DOHH2 (cell line): Measurements from ENCODE around the gene EHD4.
A peak's percentile ranks its signal among the peaks of the same experiment; 100 is the strongest.

ENCODE experiments used
- H3F3A ChIP-seq: fragments of 200-600 bp; sonication (generic), shearing (Covaris generic); 2 replicates; pipeline ENCODE4 v1.6.0; 2016; ENCODE audit warnings: antibody characterized with exemption, mild to moderate bottlenecking; ENCODE audit not compliant: control insufficient read depth, insufficient read depth
- H3K27ac ChIP-seq: fragments of 200-600 bp; sonication (generic); 2 replicates; pipeline ENCODE4 v1.5.1; 2014; ENCODE audit warnings: low read depth, mild to moderate bottlenecking, low read length, moderate library complexity
- H3K27me3 ChIP-seq: fragments of 200-600 bp; sonication (generic); 2 replicates; pipeline ENCODE4 v1.6.1; 2014; ENCODE audit warnings: mild to moderate bottlenecking, low read length, mixed read lengths; ENCODE audit not compliant: control insufficient read depth
- H3K36me3 ChIP-seq: fragments of 200-600 bp; sonication (generic); 2 replicates; pipeline ENCODE4 v1.6.1; 2014; ENCODE audit warnings: mild to moderate bottlenecking, low read length, moderate library complexity, mixed read lengths; ENCODE audit not compliant: control insufficient read depth
- H3K4me1 ChIP-seq: fragments of 200-600 bp; sonication (generic); 2 replicates; pipeline ENCODE4 v1.6.1; 2014; ENCODE audit warnings: mild to moderate bottlenecking, low read length, mixed read lengths; ENCODE audit not compliant: control insufficient read depth
- H3K4me2 ChIP-seq: fragments of 200-600 bp; sonication (generic); 2 replicates; pipeline ENCODE4 v1.6.0; 2014; ENCODE audit warnings: mild to moderate bottlenecking, low read length, moderate library complexity
- H3K4me3 ChIP-seq: fragments of 200-600 bp; sonication (generic); 2 replicates; pipeline ENCODE4 v1.5.1; 2014; ENCODE audit warnings: mild to moderate bottlenecking, low read length, mixed read lengths
- H3K79me2 ChIP-seq: fragments of 200-600 bp; sonication (generic); 2 replicates; pipeline ENCODE4 v1.6.1; 2014; ENCODE audit warnings: mild to moderate bottlenecking, low read length, mixed read lengths; ENCODE audit not compliant: control insufficient read depth
- H3K9me2 ChIP-seq: fragments of 200-600 bp; sonication (generic); replicated peaks from 2 replicates; pipeline ENCODE4 v1.6.1; 2014; ENCODE audit warnings: mild to moderate bottlenecking, low read length, mixed read lengths; ENCODE audit not compliant: control insufficient read depth
- H3K9me3 ChIP-seq: fragments of 200-600 bp; sonication (generic); 2 replicates; pipeline ENCODE4 v1.6.1; 2014; ENCODE audit warnings: antibody characterized with exemption, low read length, mixed read lengths; ENCODE audit not compliant: control insufficient read depth, insufficient read depth
- H4K20me1 ChIP-seq: fragments of 200-600 bp; sonication (generic); 2 replicates; pipeline ENCODE4 v1.6.0; 2014; ENCODE audit warnings: low read depth, mild to moderate bottlenecking, antibody characterized with exemption, low read length, moderate library complexity; ENCODE audit not compliant: control insufficient read depth, insufficient read depth
- EZH2phosphoT487 ChIP-seq: fragments of 200-600 bp; sonication (generic); IDR thresholded peaks from 2 replicates; pipeline ENCODE4 v1.6.1; 2017; ENCODE audit warnings: borderline replicate concordance, mild to moderate bottlenecking, antibody characterized with exemption, low read length, moderate library complexity, mixed read lengths
- TF ChIP-seq, protein P1 (sequence below): fragments of 200-600 bp; sonication (generic); IDR thresholded peaks from one replicate; pipeline ENCODE4 v1.5.1; 2014; ENCODE audit warnings: antibody characterized with exemption, mild to moderate bottlenecking, low read depth, low read length; ENCODE audit not compliant: poor library complexity, severe bottlenecking

Gene EHD4

DNA sequence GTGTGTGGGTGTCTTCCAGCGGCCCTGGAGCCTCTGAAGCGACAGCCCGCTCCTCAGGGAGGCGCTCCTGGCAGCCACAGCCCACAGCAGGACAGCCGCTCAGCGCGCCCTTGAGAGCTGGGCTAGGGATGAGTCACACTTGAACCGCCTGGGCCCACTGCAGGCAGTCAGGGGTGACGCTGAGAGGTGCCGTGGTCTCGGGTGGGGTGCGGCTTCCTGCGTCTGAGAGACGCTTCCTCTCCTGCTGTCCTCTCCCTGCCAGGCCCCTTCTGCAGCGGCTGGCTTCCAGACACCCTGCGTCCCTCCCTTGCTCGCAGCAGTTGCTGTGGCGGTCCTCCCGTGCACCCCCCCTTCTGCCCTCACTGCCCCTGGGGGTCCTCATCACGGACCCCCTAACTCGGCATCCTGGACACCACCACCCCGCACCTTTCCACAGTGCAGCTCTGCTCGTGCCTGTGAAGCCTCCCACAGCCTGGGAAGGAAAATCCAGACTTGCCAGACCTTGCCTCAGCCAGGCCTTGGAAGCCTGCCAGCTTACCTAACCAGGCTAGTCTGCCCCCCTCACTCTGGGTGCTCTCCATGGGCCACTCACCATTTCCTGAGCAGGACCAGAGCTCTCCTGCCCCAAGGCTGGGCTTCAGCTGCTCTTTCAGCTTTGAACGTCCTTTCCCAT, 77.4 kb downstream of the EHD4 start:
- no peak for TF ChIP-seq EZH2phosphoT487
- TF ChIP-seq, protein P1, sequence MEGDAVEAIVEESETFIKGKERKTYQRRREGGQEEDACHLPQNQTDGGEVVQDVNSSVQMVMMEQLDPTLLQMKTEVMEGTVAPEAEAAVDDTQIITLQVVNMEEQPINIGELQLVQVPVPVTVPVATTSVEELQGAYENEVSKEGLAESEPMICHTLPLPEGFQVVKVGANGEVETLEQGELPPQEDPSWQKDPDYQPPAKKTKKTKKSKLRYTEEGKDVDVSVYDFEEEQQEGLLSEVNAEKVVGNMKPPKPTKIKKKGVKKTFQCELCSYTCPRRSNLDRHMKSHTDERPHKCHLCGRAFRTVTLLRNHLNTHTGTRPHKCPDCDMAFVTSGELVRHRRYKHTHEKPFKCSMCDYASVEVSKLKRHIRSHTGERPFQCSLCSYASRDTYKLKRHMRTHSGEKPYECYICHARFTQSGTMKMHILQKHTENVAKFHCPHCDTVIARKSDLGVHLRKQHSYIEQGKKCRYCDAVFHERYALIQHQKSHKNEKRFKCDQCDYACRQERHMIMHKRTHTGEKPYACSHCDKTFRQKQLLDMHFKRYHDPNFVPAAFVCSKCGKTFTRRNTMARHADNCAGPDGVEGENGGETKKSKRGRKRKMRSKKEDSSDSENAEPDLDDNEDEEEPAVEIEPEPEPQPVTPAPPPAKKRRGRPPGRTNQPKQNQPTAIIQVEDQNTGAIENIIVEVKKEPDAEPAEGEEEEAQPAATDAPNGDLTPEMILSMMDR = no peak
- no peaks in the 10 kb centered on the region for H3K9me2 ChIP-seq
- H3K36me3 ChIP-seq = no peaks in the 10 kb centered on the region
- no peaks in the 10 kb centered on the region for H3K9me3 ChIP-seq
- H3K27me3 ChIP-seq = no peaks in the 10 kb centered on the region
- peaks cover 23% of the 10 kb centered on the region for H3K4me1 ChIP-seq
- H4K20me1 ChIP-seq = no peaks in the 10 kb centered on the region
- H3F3A ChIP-seq = no peaks in the 10 kb centered on the region
- no peak overlapping the region for H3K27ac ChIP-seq
- H3K79me2 ChIP-seq = no peaks in the 10 kb centered on the region
- peak overlapping the region; percentile 41 for H3K4me2 ChIP-seq
- H3K4me3 ChIP-seq = no peak overlapping the region

DNA sequence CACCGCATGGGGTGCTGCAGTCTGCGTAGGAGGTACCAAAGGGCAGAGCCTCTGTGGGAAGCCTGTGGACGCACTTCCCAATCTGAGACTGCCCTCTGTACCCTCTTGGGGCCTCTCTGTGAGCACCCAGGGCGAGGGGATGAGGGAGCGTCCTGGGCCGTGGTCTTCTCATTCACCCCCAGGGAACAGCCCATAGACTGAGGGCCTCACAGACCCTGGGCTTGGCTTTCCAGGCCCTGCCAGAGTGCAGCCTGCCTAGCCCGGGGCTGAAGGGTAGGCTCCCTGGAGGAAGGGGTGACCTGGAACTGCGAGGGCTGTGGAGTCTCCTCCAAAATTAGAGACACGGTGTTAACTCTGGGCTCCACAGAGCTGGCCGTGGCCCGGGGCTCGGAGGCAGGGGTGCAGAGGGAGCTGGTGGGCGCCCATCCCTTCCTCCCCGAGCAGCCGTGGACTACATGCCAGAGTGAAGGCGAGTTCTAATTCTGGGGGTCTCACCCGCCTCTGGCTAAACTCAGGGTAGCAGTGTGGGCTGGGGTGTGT, 78.0 kb downstream of the EHD4 start:
- Histone ChIP-seq H3K9me2 (no peaks in the 10 kb centered on the region), H4K20me1 (no peaks in the 10 kb centered on the region), H3F3A (no peaks in the 10 kb centered on the region), H3K4me1 (peaks cover 24% of the 10 kb centered on the region), H3K27me3 (no peaks in the 10 kb centered on the region), H3K36me3 (no peaks in the 10 kb centered on the region), H3K4me3 (no peak overlapping the region), H3K27ac (no peak overlapping the region), H3K9me3 (no peaks in the 10 kb centered on the region), H3K4me2 (peak overlapping the region; percentile 41), H3K79me2 (no peaks in the 10 kb centered on the region)
- TF ChIP-seq EZH2phosphoT487 = no peak
- TF ChIP-seq, protein P1 = no peak

DNA sequence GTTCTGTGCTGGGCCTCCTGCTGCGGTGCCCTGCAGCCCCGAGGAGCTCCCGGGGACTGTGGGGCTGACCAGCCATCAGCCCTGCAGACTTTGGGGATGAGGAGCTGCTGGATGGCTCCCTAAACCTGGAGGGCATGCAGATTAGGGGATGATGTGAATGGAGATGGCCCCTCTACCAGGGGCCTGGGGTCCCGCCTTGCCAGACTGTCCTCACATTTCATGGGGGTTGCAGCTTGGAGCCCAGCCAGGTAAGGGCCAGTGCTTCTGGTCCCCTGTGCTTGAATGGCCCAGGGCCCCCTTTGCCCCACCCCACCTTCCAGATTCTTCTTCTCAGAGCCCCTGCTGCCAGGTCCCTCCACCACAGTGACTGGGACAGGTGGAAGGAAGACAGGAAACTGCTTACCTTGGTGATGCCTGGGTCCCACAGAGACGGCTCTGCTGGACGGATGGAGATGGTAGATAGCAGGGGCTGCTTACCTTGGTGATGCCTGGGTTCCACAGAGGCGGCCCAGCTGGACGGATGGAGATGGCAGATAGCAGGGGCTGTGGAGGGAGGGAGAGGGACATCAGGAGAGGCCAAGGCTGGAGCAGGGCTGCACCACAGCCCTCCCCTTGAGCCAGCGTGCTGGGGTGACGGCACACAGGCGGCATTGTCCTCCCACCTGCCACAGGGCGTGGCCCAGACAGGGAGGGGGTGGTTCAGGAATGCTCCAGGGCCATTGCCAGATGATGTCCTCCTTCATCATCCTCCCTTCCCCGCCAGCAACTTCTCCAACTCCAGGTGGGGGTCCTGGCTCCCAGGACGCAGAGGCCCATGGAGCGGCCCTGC, 78.7 kb downstream of the EHD4 start, which contains the start of gene SPTBN5:
Gene SPTBN5 (minus strand): TSS at position 632 of the 829 bp plus-strand sequence. CDS start 556 bp downstream, at position 76.
- H4K20me1 ChIP-seq = no peaks in the 10 kb centered on the region
- TF ChIP-seq EZH2phosphoT487 = no peak
- TF ChIP-seq, protein P1 = no peak
- no peaks in the 10 kb centered on the region for H3K9me2 ChIP-seq
- H3F3A ChIP-seq = no peaks in the 10 kb centered on the region
- no peaks in the 10 kb centered on the region for H3K79me2 ChIP-seq
- no peaks in the 10 kb centered on the region for H3K27me3 ChIP-seq
- H3K36me3 ChIP-seq = no peaks in the 10 kb centered on the region
- H3K9me3 ChIP-seq = no peaks in the 10 kb centered on the region
- H3K4me2 ChIP-seq = peak within 1 kb of the TSS; percentile 41
- H3K27ac ChIP-seq = no peak within 1 kb of the TSS
- no peak within 1 kb of the TSS for H3K4me3 ChIP-seq
- peaks cover 30% of the 10 kb centered on the region for H3K4me1 ChIP-seq
